Left lung (tissue), 10 donors: Measurements from ENCODE around the gene ATP1A4. TPM values are rescaled to one million over a fixed set of nuclear protein-coding genes. Genes with fewer than 3 reads are reported as not detected.
A peak's percentile ranks its signal among the peaks of the same experiment; 100 is the strongest.

Experiments used
- ATAC-seq: fragments of 200-7000 bp; cut with Tn5 transposase; one replicate; pipeline ENCODE4 v1.9.1; 2020; ENCODE audit warnings: moderate library complexity
- DNase-seq, 4 donors: peaks; one replicate each; pipeline ENCODE4 v3.0.0-alpha.2; 2013 to 2020
- H3K27ac ChIP-seq, 2 donors: fragments of 200-600 bp; sonication (generic) in 1 of 2; one replicate each; pipeline versions ENCODE4 v1.5.0 to v1.8.0; 2020 to 2021
- H3K27me3 ChIP-seq, 2 donors: fragments of 200-600 bp; sonication (generic) in 1 of 2; one replicate each; pipeline versions ENCODE4 v1.5.0 to v1.8.0; 2020 to 2021
- H3K36me3 ChIP-seq, 2 donors: fragments of 200-600 bp; sonication (generic) in 1 of 2; one replicate each; pipeline versions ENCODE4 v1.5.0 to v1.8.0; 2020 to 2021
- H3K4me1 ChIP-seq, 2 donors: fragments of 200-600 bp; one replicate each; pipeline ENCODE4 v1.8.0; 2021
- H3K4me3 ChIP-seq, 2 donors: fragments of 200-600 bp; sonication (generic) in 1 of 2; one replicate each; pipeline versions ENCODE4 v1.5.0 to v1.8.0; 2020 to 2021; ENCODE audit warnings: mild to moderate bottlenecking in 1 of 2
- H3K9me3 ChIP-seq, 2 donors: fragments of 200-600 bp; sonication (generic) in 1 of 2; one replicate each; pipeline versions ENCODE4 v1.5.0 to v1.8.0; 2020 to 2021
- CTCF ChIP-seq, 2 donors: fragments of 200-600 bp; sonication (generic) in 1 of 2; IDR thresholded peaks; one replicate each; pipeline versions ENCODE4 v1.5.0 to v1.8.0; 2021; ENCODE audit warnings: antibody characterized with exemption in 2 of 2
- intact Hi-C, 2 donors: fragments of 100-400 bp; cut with DNase I; formaldehyde crosslinking; loops; one replicate each; pipeline versions ENCODE4 v1.11.2 to v1.14.2; 2022
- polyA plus RNA-seq, 6 donors: library from polyadenylated mRNA; unstranded; fragments of 120-200 nt; gene quantifications; one replicate each; pipeline ENCODE4 v1.2.1, GENCODE V29; 2013; ENCODE audit not compliant: insufficient read length in 6 of 6
- total RNA-seq, 2 donors: library from RNA; stranded (reverse); fragmentation: NEBNext Ultra II Directional; extraction: Animal tissue kit (Norgen Biotek cat#: 25700); gene quantifications; one replicate each; pipeline ENCODE4 v1.2.1, GENCODE V29; 2021
- donor health status: DM: no; HTN: yes; CAD: no.
- donor health status: DM: no; HTN: no; CAD: no.

ATP1A4 gene
- total and polyA plus RNA-seq, 8 donors = 0.10 to 0.26 (median 0.17) TPM; not detected in 2

GRCh38 chr1:160143695-160144094 is 7.7 kb upstream of the ATP1A4 start:
- intact Hi-C loops = no loop called here
- Histone ChIP-seq H3K27me3 (peaks cover 0 to 8% of the 10 kb centered on the region in 2 donors), H3K4me3 (no peak overlapping the region), H3K36me3 (no peaks in the 10 kb centered on the region), H3K27ac (no peak overlapping the region), H3K9me3 (no peaks in the 10 kb centered on the region), H3K4me1 (peaks cover 0 to 5% of the 10 kb centered on the region in 2 donors)
- ATAC-seq (peak; percentile 59), DNase-seq (peak in 1 of 4 donors; percentile 23)
- no peak for TF ChIP-seq CTCF (IDR thresholded peaks at IDR 0.05)

GRCh38 chr1:160144921-160145320 is 6.5 kb upstream of the ATP1A4 start:
- H3K36me3 ChIP-seq = no peaks in the 10 kb centered on the region
- H3K4me1 ChIP-seq = peaks cover 0 to 5% of the 10 kb centered on the region in 2 donors
- ATAC-seq (no peak), DNase-seq (peak in 1 of 4 donors; percentile 18)
- no peak for TF ChIP-seq CTCF (IDR thresholded peaks at IDR 0.05)
- intact Hi-C loops = no loop called here
- H3K27me3 ChIP-seq = peaks cover 0 to 8% of the 10 kb centered on the region in 2 donors
- no peaks in the 10 kb centered on the region for H3K9me3 ChIP-seq
- no peak overlapping the region for H3K4me3 ChIP-seq
- H3K27ac ChIP-seq = no peak overlapping the region

GRCh38 chr1:160146107-160146506 is 5.3 kb upstream of the ATP1A4 start:
- ATAC-seq (no peak), DNase-seq (no peak)
- peaks cover 0 to 5% of the 10 kb centered on the region in 2 donors for H3K4me1 ChIP-seq
- H3K9me3 ChIP-seq = no peaks in the 10 kb centered on the region
- intact Hi-C loops = no loop called here
- H3K36me3 ChIP-seq = no peaks in the 10 kb centered on the region
- H3K27me3 ChIP-seq = peaks cover 0 to 2% of the 10 kb centered on the region in 2 donors
- TF ChIP-seq CTCF (IDR thresholded peaks at IDR 0.05) = no peak
- no peak overlapping the region for H3K27ac ChIP-seq
- H3K4me3 ChIP-seq = no peak overlapping the region

- Histone ChIP-seq H3K4me3 (no peak overlapping the region), H3K27ac (no peak overlapping the region), H3K9me3 (no peaks in the 10 kb centered on the region), H3K27me3 (no peaks in the 10 kb centered on the region), H3K4me1 (peaks cover 0 to 5% of the 10 kb centered on the region in 2 donors), H3K36me3 (no peaks in the 10 kb centered on the region)
- ATAC-seq = no peak
- no peak for TF ChIP-seq CTCF (IDR thresholded peaks at IDR 0.05)
- DNase-seq = no peak
- intact Hi-C loops = no loop called here
Measured at GRCh38 chr1:160148121-160148520, 3.3 kb upstream of the ATP1A4 start.

GRCh38 chr1:160149233-160149632 is 2.2 kb upstream of the ATP1A4 start:
- Histone ChIP-seq H3K4me3 (no peak overlapping the region), H3K27me3 (no peaks in the 10 kb centered on the region), H3K9me3 (no peaks in the 10 kb centered on the region), H3K27ac (no peak overlapping the region), H3K4me1 (no peaks in the 10 kb centered on the region), H3K36me3 (no peaks in the 10 kb centered on the region)
- no peak for DNase-seq
- intact Hi-C loops = no loop called here
- no peak for ATAC-seq
- no peak for TF ChIP-seq CTCF (IDR thresholded peaks at IDR 0.05)
